Panc1 (cell line): ENCODE results near the gene PRKAG2. TPM values are rescaled to one million over a fixed set of nuclear protein-coding genes. Genes with fewer than 3 reads are reported as not detected.

ENCODE experiments used
- ATAC-seq: fragments of 200-7000 bp; cut with Tn5 transposase; 2 replicates; pipeline ENCODE4 v1.9.1; 2020; ENCODE audit warnings: mild to moderate bottlenecking, moderate library complexity
- BruUV-seq: library from RNA; stranded (reverse); fragments of 400-500 nt; replicated peaks from 2 replicates; lab custom pipeline; 2021; lab: Mats Ljungman, UMichigan
- CTCF ChIA-PET: fragments of 300-600 bp; sonication (Branson Sonifier 250); formaldehyde crosslinking; loops from one replicate; lab custom pipeline; 2022; ENCODE audit warnings: antibody characterized with exemption; lab: Charles Lee
- POLR2A ChIA-PET: fragments of 300-600 bp; sonication (Branson Sonifier 250); formaldehyde crosslinking; loops from one replicate; lab custom pipeline; 2022; ENCODE audit warnings: antibody characterized with exemption; lab: Charles Lee
- DNase-seq: peaks from one replicate; pipeline ENCODE4 v3.0.0-alpha.2; 2010; ENCODE audit warnings: low read depth, low spot score
- H3K27ac ChIP-seq: 2 replicates; pipeline ENCODE4 v1.5.1; 2011; ENCODE audit warnings: mild to moderate bottlenecking, low read length, inconsistent platforms
- H3K27me3 ChIP-seq: fragments of 200-500 bp; sonication (Bioruptor generic); 2 replicates; pipeline ENCODE4 v1.6.0; 2014; ENCODE audit warnings: low read length, inconsistent platforms; ENCODE audit not compliant: control insufficient read depth, insufficient read depth
- H3K36me3 ChIP-seq: fragments of 200-500 bp; sonication (Bioruptor generic); 2 replicates; pipeline ENCODE4 v1.5.1; 2014; ENCODE audit warnings: inconsistent platforms, mild to moderate bottlenecking, low read length, moderate library complexity; ENCODE audit not compliant: control insufficient read depth, insufficient read depth
- H3K4me1 ChIP-seq: 2 replicates; pipeline ENCODE4 v1.5.1; 2011; ENCODE audit warnings: inconsistent platforms, mild to moderate bottlenecking, low read length, moderate library complexity; ENCODE audit not compliant: control insufficient read depth, insufficient read depth
- H3K4me3 ChIP-seq, 2 experiments: 2 replicates each; pipeline ENCODE4 v1.5.1; 2011 to 2012; ENCODE audit warnings: low read depth in 2 of 2, low read length in 2 of 2, mild to moderate bottlenecking in 2 of 2, inconsistent platforms in 1 of 2, moderate library complexity in 1 of 2
- H3K9me3 ChIP-seq: fragments of 200-500 bp; sonication (Bioruptor generic); 2 replicates; pipeline ENCODE4 v1.5.1; 2014; ENCODE audit warnings: low read depth, mild to moderate bottlenecking, inconsistent platforms, low read length, moderate library complexity; ENCODE audit not compliant: control insufficient read depth, insufficient read depth
- CTCF ChIP-seq: fragments of 450-650 bp; IDR thresholded peaks from 2 replicates; pipeline ENCODE4 v1.5.1; 2017; ENCODE audit warnings: mild to moderate bottlenecking
- POLR2AphosphoS5 ChIP-seq: IDR thresholded peaks from 2 replicates; pipeline ENCODE4 v1.6.1; 2012; ENCODE audit warnings: mild to moderate bottlenecking, low read depth, low read length, moderate library complexity
- REST ChIP-seq, 2 experiments: IDR thresholded peaks; 2 replicates each; pipeline ENCODE4 v1.6.1; 2011 to 2012; ENCODE audit warnings: low read depth in 2 of 2, control low read depth in 1 of 2, low read length in 1 of 2, mild to moderate bottlenecking in 1 of 2, moderate library complexity in 1 of 2; ENCODE audit not compliant: insufficient read depth in 1 of 2
- SIN3A ChIP-seq: IDR thresholded peaks from 2 replicates; pipeline ENCODE4 v1.6.1; 2012; ENCODE audit warnings: low read depth, mild to moderate bottlenecking, low read length, moderate library complexity, borderline replicate concordance; ENCODE audit not compliant: insufficient read depth
- TCF7L2 ChIP-seq: IDR thresholded peaks from 2 replicates; pipeline ENCODE4 v1.6.1; 2011; ENCODE audit warnings: mild to moderate bottlenecking, low read depth, low read length, inconsistent platforms
- in situ Hi-C: cut with HindIII; loops from 2 replicates; pipeline ENCODE4 v1.10.0; 2016; ENCODE audit warnings: low sequenced_read_pairs, low pct_unique_long_range_greater_than_20kb
- intact Hi-C: fragments of 100-400 bp; cut with micrococcal nuclease; formaldehyde crosslinking; loops from one replicate; pipeline ENCODE4 v1.10.0; 2022; ENCODE audit not compliant: unreplicated experiment
- total RNA-seq: library from RNA; stranded (reverse); gene quantifications from one replicate; pipeline ENCODE4 v1.2.1, GENCODE V29; 2021; ENCODE audit not compliant: unreplicated experiment

The PRKAG2 gene
- total RNA-seq, 1 experiment from 2014 or later = 71.6 TPM

DNA sequence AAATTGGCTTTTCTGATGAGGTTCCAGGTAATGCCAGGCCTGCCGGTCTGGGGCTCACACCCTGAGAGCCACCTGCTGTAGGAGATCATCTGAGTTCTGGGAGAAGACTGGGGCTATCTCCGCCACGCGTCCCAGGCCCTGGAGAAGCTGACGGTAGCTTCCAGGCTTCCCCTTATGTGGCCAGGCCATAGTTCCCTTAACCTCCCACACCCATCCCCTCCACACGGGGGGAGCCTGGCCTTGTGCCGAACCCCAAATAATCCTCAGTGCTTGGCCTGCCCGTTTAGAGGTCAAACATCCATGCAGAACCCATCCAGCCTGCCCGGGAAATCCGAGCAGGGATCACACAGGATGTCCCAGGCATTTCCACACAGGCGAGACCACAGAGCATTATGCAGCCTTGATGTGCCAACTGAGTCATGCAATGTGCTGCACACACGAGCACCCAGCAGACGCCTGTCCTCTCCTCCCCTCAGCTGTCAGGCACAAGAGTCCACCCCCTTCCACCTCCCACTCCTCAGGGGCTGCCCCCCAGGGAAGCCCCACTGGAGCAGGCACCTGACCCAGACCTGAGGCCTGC, 176.2 kb downstream of the PRKAG2 start:
- Histone ChIP-seq H3K9me3 (no peaks in the 10 kb centered on the region), H3K4me1 (peaks cover 38% of the 10 kb centered on the region), H3K27ac (no peak overlapping the region), H3K36me3 (no peaks in the 10 kb centered on the region), H3K27me3 (no peaks in the 10 kb centered on the region), H3K4me3 (no peak overlapping the region)
- no peak for DNase-seq
- intact Hi-C loops = no loop called here
- in situ Hi-C loops = no loop called here
- BruUV-seq = no TSS peak
- TF ChIP-seq POLR2AphosphoS5 = no peak
- TF ChIP-seq REST (IDR thresholded peaks at IDR 0.05; ENCODE audit: insufficient read depth in 1 of 2, low read depth in 2 of 2, low read length in 1 of 2) = no peak
- TF ChIP-seq SIN3A = no peak
- no peak for TF ChIP-seq TCF7L2
- no peak for TF ChIP-seq CTCF
- POLR2A ChIA-PET = interaction anchor here (0.6 kb wide), 1 partner anchor 28 kb away, joined by 9 read pairs; no protein-coding TSS in a partner anchor
- ATAC-seq = no peak
- CTCF ChIA-PET = no interaction called here

DNA sequence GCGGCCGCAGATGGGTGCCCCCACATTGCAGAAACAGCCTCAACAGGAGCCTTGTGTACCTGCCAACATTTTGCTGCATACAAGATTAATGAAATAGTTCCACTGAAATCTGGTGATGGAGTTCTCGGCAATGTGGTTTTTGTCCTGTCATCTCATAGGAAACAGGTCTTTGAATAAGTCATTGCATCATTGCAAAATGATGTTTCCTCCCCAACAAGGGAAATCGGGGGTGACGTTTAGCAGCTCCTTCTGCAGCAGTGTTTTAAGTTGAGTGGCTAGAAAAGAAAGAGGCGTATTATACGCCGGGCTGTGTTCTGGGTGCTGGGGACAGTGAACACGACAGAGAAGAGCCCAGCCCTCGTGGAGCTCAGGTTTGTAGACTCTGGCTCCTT, 177.0 kb downstream of the PRKAG2 start:
- no TSS peak for BruUV-seq
- ATAC-seq (no peak), DNase-seq (no peak)
- no peaks in the 10 kb centered on the region for H3K27me3 ChIP-seq
- TF ChIP-seq SIN3A (no peak), POLR2AphosphoS5 (no peak), REST (IDR thresholded peaks at IDR 0.05; ENCODE audit: insufficient read depth in 1 of 2, low read depth in 2 of 2, low read length in 1 of 2) (no peak), TCF7L2 (no peak), CTCF (no peak)
- no peak overlapping the region for H3K27ac ChIP-seq
- H3K36me3 ChIP-seq = no peaks in the 10 kb centered on the region
- CTCF ChIA-PET = interaction anchor here (0.8 kb wide), 1 partner anchor 114 kb away, joined by 3 read pairs; no protein-coding TSS in a partner anchor
- peaks cover 38% of the 10 kb centered on the region for H3K4me1 ChIP-seq
- in situ Hi-C loops = no loop called here
- no peaks in the 10 kb centered on the region for H3K9me3 ChIP-seq
- POLR2A ChIA-PET = interaction anchor here (0.6 kb wide), 1 partner anchor 29 kb away, joined by 9 read pairs; no protein-coding TSS in a partner anchor
- no peak overlapping the region for H3K4me3 ChIP-seq
- intact Hi-C loops = no loop called here
